Measurements from ENCODE around the gene IPP. TPM values are rescaled to one million over a fixed set of nuclear protein-coding genes. Genes with fewer than 3 reads are reported as not detected.

Gene IPP
- polyA plus RNA-seq (2012; ENCODE audit: missing spikeins), result 11.0 TPM

GRCh38 chr1:45750298-45751038 lies at the start of gene IPP:
Gene IPP (minus strand): TSS chr1:45750653. CDS start chr1:45746411, 4,242 bp downstream.
- FAIRE-seq (peak; percentile 98), DNase-seq (ENCODE audit: insufficient read length) (peak; percentile 97)
- TF ChIP-seq POLR2A (IDR thresholded peaks at IDR 0.05; ENCODE audit: low read depth, low read length) (peak; percentile 92), POLR2AphosphoS5 (IDR thresholded peaks at IDR 0.05; ENCODE audit: low read depth, low read length) (peak; percentile 92), TAF1 (IDR thresholded peaks at IDR 0.05; ENCODE audit: borderline replicate concordance, low read depth, low read length) (peak; percentile 77; the same call in 1 of the 2 replicates)

GRCh38 chr1:45796946-45797345 lies 46.5 kb upstream of the IPP start:
- DNase-seq (ENCODE audit: insufficient read length) (no peak), FAIRE-seq (no peak)
- TF ChIP-seq TAF1 (IDR thresholded peaks at IDR 0.05; ENCODE audit: borderline replicate concordance, low read depth, low read length), result no peak

- DNase-seq (ENCODE audit: insufficient read length), result no peak
- no peak for FAIRE-seq
- TF ChIP-seq POLR2A (IDR thresholded peaks at IDR 0.05; ENCODE audit: low read depth, low read length) (no peak), POLR2AphosphoS5 (IDR thresholded peaks at IDR 0.05; ENCODE audit: low read depth, low read length) (no peak), TAF1 (IDR thresholded peaks at IDR 0.05; ENCODE audit: borderline replicate concordance, low read depth, low read length) (no peak)
These were observed 45.9 kb upstream of the IPP start for GRCh38 chr1:45796381-45796780.

- FAIRE-seq (peak; percentile 88), DNase-seq (ENCODE audit: insufficient read length) (no peak)
- TF ChIP-seq POLR2AphosphoS5 (IDR thresholded peaks at IDR 0.05; ENCODE audit: low read depth, low read length) (no peak), TAF1 (IDR thresholded peaks at IDR 0.05; ENCODE audit: borderline replicate concordance, low read depth, low read length) (no peak), POLR2A (IDR thresholded peaks at IDR 0.05; ENCODE audit: low read depth, low read length) (no peak)
These were observed 43.6 kb upstream of the IPP start for GRCh38 chr1:45793942-45794604.

GRCh38 chr1:45792744-45793143 lies 42.3 kb upstream of the IPP start:
- DNase-seq (ENCODE audit: insufficient read length) (no peak), FAIRE-seq (no peak)
- TF ChIP-seq POLR2A (IDR thresholded peaks at IDR 0.05; ENCODE audit: low read depth, low read length) (no peak), TAF1 (IDR thresholded peaks at IDR 0.05; ENCODE audit: borderline replicate concordance, low read depth, low read length) (no peak), POLR2AphosphoS5 (IDR thresholded peaks at IDR 0.05; ENCODE audit: low read depth, low read length) (no peak)

GRCh38 chr1:45789601-45790000 lies 39.1 kb upstream of the IPP start:
- DNase-seq (ENCODE audit: insufficient read length) (no peak), FAIRE-seq (no peak)

GRCh38 chr1:45787905-45788304 lies 37.5 kb upstream of the IPP start:
- FAIRE-seq (no peak), DNase-seq (ENCODE audit: insufficient read length) (no peak)
- TF ChIP-seq POLR2AphosphoS5 (IDR thresholded peaks at IDR 0.05; ENCODE audit: low read depth, low read length), result no peak
- TF ChIP-seq TAF1 (IDR thresholded peaks at IDR 0.05; ENCODE audit: borderline replicate concordance, low read depth, low read length), result no peak
- no peak for TF ChIP-seq POLR2A (IDR thresholded peaks at IDR 0.05; ENCODE audit: low read depth, low read length)

More at GRCh38 chr1:45789601-45790000, 39.1 kb upstream of the IPP start:
- TF ChIP-seq POLR2A (IDR thresholded peaks at IDR 0.05; ENCODE audit: low read depth, low read length), result no peak
- TF ChIP-seq TAF1 (IDR thresholded peaks at IDR 0.05; ENCODE audit: borderline replicate concordance, low read depth, low read length), result no peak
- no peak for TF ChIP-seq POLR2AphosphoS5 (IDR thresholded peaks at IDR 0.05; ENCODE audit: low read depth, low read length)

GRCh38 chr1:45785583-45785982 lies 35.1 kb upstream of the IPP start:
- no peak for FAIRE-seq
- no peak for TF ChIP-seq TAF1 (IDR thresholded peaks at IDR 0.05; ENCODE audit: borderline replicate concordance, low read depth, low read length)
- TF ChIP-seq POLR2A (IDR thresholded peaks at IDR 0.05; ENCODE audit: low read depth, low read length), result no peak
- no peak for TF ChIP-seq POLR2AphosphoS5 (IDR thresholded peaks at IDR 0.05; ENCODE audit: low read depth, low read length)
- DNase-seq (ENCODE audit: insufficient read length), result no peak

- DNase-seq (ENCODE audit: insufficient read length) (no peak), FAIRE-seq (no peak)
- TF ChIP-seq TAF1 (IDR thresholded peaks at IDR 0.05; ENCODE audit: borderline replicate concordance, low read depth, low read length), result no peak
These were observed 25.3 kb upstream of the IPP start for GRCh38 chr1:45775794-45776193.

GRCh38 chr1:45772971-45773370 lies 22.5 kb upstream of the IPP start:
- FAIRE-seq, result no peak
- TF ChIP-seq POLR2AphosphoS5 (IDR thresholded peaks at IDR 0.05; ENCODE audit: low read depth, low read length) (no peak), POLR2A (IDR thresholded peaks at IDR 0.05; ENCODE audit: low read depth, low read length) (no peak), TAF1 (IDR thresholded peaks at IDR 0.05; ENCODE audit: borderline replicate concordance, low read depth, low read length) (no peak)

GRCh38 chr1:45769261-45769932 lies 18.9 kb upstream of the IPP start:
- DNase-seq (ENCODE audit: insufficient read length), result no peak
- no peak for TF ChIP-seq POLR2A (IDR thresholded peaks at IDR 0.05; ENCODE audit: low read depth, low read length)
- TF ChIP-seq TAF1 (IDR thresholded peaks at IDR 0.05; ENCODE audit: borderline replicate concordance, low read depth, low read length), result no peak
- FAIRE-seq, result no peak

More at GRCh38 chr1:45772971-45773370, 22.5 kb upstream of the IPP start:
- no peak for DNase-seq (ENCODE audit: insufficient read length)

GRCh38 chr1:45767035-45767434 lies 16.6 kb upstream of the IPP start:
- FAIRE-seq (no peak), DNase-seq (ENCODE audit: insufficient read length) (no peak)
- TF ChIP-seq TAF1 (IDR thresholded peaks at IDR 0.05; ENCODE audit: borderline replicate concordance, low read depth, low read length) (no peak), POLR2AphosphoS5 (IDR thresholded peaks at IDR 0.05; ENCODE audit: low read depth, low read length) (no peak), POLR2A (IDR thresholded peaks at IDR 0.05; ENCODE audit: low read depth, low read length) (no peak)

Data from GM12892 (cell line).